BJ (cell line): Measurements from ENCODE around the gene EME2. TPM values are rescaled to one million over a fixed set of nuclear protein-coding genes. Genes with fewer than 3 reads are reported as not detected.

Experiments used
- CTCF ChIA-PET: fragments of 350-600 bp; formaldehyde crosslinking; extraction: SDS; loops from one replicate; lab custom pipeline; 2021; ENCODE audit warnings: antibody characterized with exemption, inconsistent platforms; lab: Yijun Ruan, JAX
- POLR2A ChIA-PET: fragments of 300-600 bp; sonication (Branson Sonifier 250); formaldehyde crosslinking; extraction: SDS; loops from one replicate; lab custom pipeline; 2021; ENCODE audit warnings: antibody characterized with exemption; lab: Charles Lee
- DNase-seq: peaks from one replicate; pipeline ENCODE4 v3.0.0-alpha.2; 2011; ENCODE audit warnings: low read depth
- H3K27me3 ChIP-seq: 2 replicates; pipeline ENCODE4 v1.6.0; 2011; ENCODE audit warnings: low read length; ENCODE audit not compliant: control insufficient read depth, insufficient read depth
- H3K36me3 ChIP-seq: 2 replicates; pipeline ENCODE4 v1.5.1; 2011; ENCODE audit warnings: low read length; ENCODE audit not compliant: control insufficient read depth, insufficient read depth
- H3K4me3 ChIP-seq: 2 replicates; pipeline ENCODE4 v1.5.1; 2011; ENCODE audit warnings: low read depth, mild to moderate bottlenecking, control low read depth, low read length
- polyA minus RNA-seq: library from RNA; depleted of rRNA, polyadenylated mRNA; stranded (reverse); fragments of >200 nt; gene quantifications from 2 replicates; pipeline ENCODE4 v1.2.3, GENCODE V29; 2011; rRNA and poly(A)+ RNA removed
- polyA plus RNA-seq: library from polyadenylated mRNA; depleted of rRNA; stranded (reverse); fragments of >200 nt; gene quantifications from 2 replicates; pipeline ENCODE4 v1.2.3, GENCODE V29; 2011; rRNA removed
- TF ChIP-seq, protein P1 (sequence below): IDR thresholded peaks from 2 replicates; pipeline ENCODE4 v1.5.1; 2011; ENCODE audit warnings: low read depth, mild to moderate bottlenecking, control low read depth, inconsistent platforms, low read length, moderate library complexity; ENCODE audit not compliant: insufficient read depth

EME2 gene, protein sequence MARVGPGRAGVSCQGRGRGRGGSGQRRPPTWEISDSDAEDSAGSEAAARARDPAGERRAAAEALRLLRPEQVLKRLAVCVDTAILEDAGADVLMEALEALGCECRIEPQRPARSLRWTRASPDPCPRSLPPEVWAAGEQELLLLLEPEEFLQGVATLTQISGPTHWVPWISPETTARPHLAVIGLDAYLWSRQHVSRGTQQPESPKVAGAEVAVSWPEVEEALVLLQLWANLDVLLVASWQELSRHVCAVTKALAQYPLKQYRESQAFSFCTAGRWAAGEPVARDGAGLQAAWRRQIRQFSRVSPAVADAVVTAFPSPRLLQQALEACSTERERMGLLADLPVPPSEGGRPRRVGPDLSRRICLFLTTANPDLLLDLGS
- polyA plus RNA-seq (2.9 and 4.0 TPM in 2 replicates), polyA minus RNA-seq (2.1 and 2.8 TPM in 2 replicates)

DNA sequence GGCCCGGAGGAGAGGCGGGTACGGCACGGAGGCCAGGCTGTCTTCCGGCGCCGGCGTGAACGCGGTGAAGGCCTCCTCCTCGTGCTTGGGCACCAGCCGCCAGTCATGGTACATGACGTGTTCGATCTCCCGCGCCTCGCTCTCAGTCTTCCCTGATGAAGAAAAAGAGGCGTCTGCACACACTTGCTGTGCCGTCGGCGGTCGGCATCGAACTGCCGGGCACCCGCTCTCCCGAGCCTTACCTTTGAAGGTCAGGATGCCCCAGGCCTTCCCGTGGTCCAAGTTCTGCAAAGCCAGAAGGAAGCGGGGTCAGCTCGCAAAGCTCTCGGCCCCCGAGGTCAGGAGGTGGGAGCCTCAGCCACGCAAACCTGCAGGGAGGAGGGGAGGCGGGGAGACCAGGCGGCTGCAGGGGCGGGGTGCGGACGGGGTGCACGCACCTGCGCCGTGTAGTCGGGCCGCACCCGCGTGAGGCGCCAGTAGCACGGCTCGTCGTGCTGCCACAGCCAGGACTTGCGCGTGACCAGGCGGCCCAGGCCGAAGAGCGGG lies at the start of gene EME2:
Gene EME2 (plus strand): TSS at position 449 of the 546 bp plus-strand sequence. CDS start 418 bp downstream, outside the sequence.
- Histone ChIP-seq H3K4me3 (peak within 1 kb of the TSS; percentile 92), H3K36me3 (peaks cover 31% of the 10 kb centered on the region), H3K27me3 (no peaks in the 10 kb centered on the region)
- DNase-seq: no peak
- ChIA-PET POLR2A (interaction anchor here (0.6 kb wide), 1 partner anchor 67 kb away, joined by 4 read pairs; no protein-coding TSS in a partner anchor), CTCF (interaction anchor here (0.6 to 1.9 kb wide), 4 partner anchors 10 to 80 kb away, joined by 3 to 8 read pairs (median 4); partner anchors contain the start of genes MAPK8IP3, NUBP2 and SPSB3)
- TF ChIP-seq, protein P1, sequence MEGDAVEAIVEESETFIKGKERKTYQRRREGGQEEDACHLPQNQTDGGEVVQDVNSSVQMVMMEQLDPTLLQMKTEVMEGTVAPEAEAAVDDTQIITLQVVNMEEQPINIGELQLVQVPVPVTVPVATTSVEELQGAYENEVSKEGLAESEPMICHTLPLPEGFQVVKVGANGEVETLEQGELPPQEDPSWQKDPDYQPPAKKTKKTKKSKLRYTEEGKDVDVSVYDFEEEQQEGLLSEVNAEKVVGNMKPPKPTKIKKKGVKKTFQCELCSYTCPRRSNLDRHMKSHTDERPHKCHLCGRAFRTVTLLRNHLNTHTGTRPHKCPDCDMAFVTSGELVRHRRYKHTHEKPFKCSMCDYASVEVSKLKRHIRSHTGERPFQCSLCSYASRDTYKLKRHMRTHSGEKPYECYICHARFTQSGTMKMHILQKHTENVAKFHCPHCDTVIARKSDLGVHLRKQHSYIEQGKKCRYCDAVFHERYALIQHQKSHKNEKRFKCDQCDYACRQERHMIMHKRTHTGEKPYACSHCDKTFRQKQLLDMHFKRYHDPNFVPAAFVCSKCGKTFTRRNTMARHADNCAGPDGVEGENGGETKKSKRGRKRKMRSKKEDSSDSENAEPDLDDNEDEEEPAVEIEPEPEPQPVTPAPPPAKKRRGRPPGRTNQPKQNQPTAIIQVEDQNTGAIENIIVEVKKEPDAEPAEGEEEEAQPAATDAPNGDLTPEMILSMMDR: no peak

DNA sequence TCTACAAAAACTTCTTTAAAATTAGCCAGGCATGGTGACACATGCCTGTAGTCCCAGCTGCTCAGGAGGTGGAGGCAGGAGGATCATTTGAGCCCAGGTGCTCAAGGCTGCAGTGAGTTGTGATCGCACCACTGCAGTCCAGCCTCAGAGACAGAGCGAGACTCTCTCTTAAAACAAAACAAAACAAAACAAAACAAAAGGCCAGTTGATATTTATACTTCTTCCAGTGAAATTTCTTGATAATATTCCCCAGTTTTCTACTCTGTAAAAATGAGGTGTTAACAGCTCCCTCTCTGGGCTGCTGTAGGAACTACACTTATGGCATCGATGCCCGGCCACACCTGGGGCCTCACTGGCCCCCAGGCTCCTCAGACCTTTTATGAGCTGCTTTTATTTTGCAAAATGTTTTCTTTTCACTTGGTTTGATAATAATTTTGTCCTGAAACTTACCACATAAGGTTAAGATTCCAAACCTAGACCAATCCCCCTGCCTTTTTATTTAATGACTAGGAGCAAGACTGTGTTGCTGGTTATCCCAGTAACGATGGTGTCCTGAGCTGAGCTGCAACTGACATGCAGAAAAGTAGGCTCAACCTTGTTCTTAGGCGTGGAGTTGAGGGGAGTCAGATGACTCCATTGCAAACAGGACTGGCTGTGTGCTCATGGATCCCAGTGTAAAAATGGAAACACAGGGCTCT lies 49.0 kb upstream of the EME2 start:
- POLR2A ChIA-PET: no interaction called here
- DNase-seq: no peak
- CTCF ChIA-PET: interaction anchor here (0.6 to 1.2 kb wide), 8 partner anchors 18 to 538 kb away, joined by 3 to 4 read pairs (median 3); partner anchors contain the start of genes JPT2, NUBP2 and SPSB3
- H3K36me3 ChIP-seq: peaks cover 15% of the 10 kb centered on the region
- TF ChIP-seq, protein P1: peak; percentile 76
- no peaks in the 10 kb centered on the region for H3K27me3 ChIP-seq
- H3K4me3 ChIP-seq: no peak overlapping the region

DNA sequence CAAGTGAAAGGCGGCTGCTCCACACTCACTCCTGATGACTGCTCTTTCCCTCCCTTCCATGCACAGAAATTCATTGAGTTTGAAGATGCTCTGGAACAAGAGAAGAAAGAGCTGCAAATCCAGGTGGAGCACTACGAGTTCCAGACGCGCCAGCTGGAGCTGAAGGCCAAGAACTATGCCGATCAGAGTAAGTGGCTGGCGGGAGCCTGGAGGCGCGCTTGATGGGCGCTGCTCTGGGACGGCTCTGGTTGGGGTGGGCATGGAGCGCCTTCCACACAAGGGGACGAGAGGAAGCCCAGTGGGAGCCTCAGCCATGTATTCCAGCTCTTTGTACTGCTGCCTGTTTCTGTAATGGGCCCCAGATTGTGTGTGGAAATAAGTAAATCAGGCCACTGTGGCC lies 48.1 kb upstream of the EME2 start:
- DNase-seq: no peak
- Histone ChIP-seq H3K36me3 (peaks cover 20% of the 10 kb centered on the region), H3K4me3 (no peak overlapping the region), H3K27me3 (no peaks in the 10 kb centered on the region)
- ChIA-PET POLR2A (no interaction called here), CTCF (no interaction called here)
- TF ChIP-seq, protein P1: no peak

DNA sequence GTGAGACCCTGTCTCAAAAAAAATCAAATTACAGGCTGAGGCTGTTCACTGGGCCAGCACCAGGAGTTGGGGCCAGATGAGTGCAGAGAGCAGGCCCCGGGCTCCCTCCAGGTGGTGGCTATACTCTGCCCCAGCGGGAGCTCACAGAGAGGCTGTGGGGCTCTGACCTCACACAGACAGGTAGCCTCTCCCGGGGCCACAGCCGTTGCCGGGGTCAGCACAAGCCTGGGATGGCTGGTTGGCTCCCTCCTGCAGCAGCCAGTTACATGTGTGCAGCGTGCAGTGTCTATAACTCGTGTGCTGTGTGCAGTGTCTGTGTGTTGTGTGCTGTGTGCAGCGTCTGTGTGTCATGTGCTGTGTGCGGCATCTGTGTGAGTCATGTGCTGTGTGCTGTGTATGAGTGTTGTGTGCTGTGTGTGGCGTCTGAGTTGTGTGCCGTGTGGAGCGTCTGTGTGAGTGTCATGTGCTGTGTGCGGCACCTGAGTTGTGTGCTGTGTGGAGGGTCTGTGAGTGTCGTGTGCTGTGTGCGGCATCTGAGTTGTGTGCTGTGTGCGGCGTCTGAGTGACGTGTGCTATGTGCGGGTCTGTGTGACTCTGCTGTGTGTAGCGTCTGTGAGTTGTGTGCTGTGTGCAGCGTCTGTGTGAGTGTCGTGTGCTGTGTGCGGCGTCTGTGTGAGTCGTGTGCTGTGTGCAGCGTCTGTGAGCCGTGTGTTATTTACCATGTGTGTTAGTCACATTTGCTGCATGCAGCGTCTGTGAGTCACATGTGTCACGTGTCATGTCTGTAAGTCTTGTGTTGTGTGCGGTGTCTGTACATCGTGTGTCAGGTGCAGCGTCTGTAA lies 45.7 kb upstream of the EME2 start:
- TF ChIP-seq, protein P1: no peak
- no peak overlapping the region for H3K4me3 ChIP-seq
- no peak for DNase-seq
- H3K27me3 ChIP-seq: no peaks in the 10 kb centered on the region
- ChIA-PET CTCF (interaction anchor here (0.7 to 1.7 kb wide), 3 partner anchors 21 to 49 kb away, joined by 3 to 4 read pairs (median 3); partner anchors contain the start of genes JPT2 and MAPK8IP3), POLR2A (no interaction called here)
- peaks cover 25% of the 10 kb centered on the region for H3K36me3 ChIP-seq
